Osteocyte (in vitro differentiated cells): ENCODE data around the gene SLC17A6. TPM values are rescaled to one million over a fixed set of nuclear protein-coding genes. Genes with fewer than 3 reads are reported as not detected.

Experiments
- DNase-seq: peaks from one replicate; pipeline ENCODE4 v3.0.0; 2021; ENCODE audit warnings: mixed read lengths; ENCODE audit not compliant: unreplicated experiment; ENCODE audit errors: extremely low spot score
- H3K27ac Mint-ChIP-seq: one replicate; pipeline ENCODE4 v1.8.0; 2021; ENCODE audit warnings: mild to moderate bottlenecking, mixed read lengths; ENCODE audit not compliant: unreplicated experiment
- H3K27me3 Mint-ChIP-seq: one replicate; pipeline ENCODE4 v1.8.0; 2021; ENCODE audit warnings: mixed read lengths; ENCODE audit not compliant: unreplicated experiment
- H3K36me3 Mint-ChIP-seq: one replicate; pipeline ENCODE4 v1.8.0; 2021; ENCODE audit warnings: mixed read lengths; ENCODE audit not compliant: unreplicated experiment
- H3K4me1 Mint-ChIP-seq: one replicate; pipeline ENCODE4 v1.8.0; 2021; ENCODE audit warnings: mixed read lengths; ENCODE audit not compliant: unreplicated experiment
- H3K4me3 Mint-ChIP-seq: one replicate; pipeline ENCODE4 v1.8.0; 2021; ENCODE audit warnings: mild to moderate bottlenecking, moderate library complexity, mixed read lengths; ENCODE audit not compliant: unreplicated experiment
- H3K9me3 Mint-ChIP-seq: one replicate; pipeline ENCODE4 v1.8.0; 2021; ENCODE audit warnings: mixed read lengths; ENCODE audit not compliant: unreplicated experiment
- CTCF ChIP-seq: fragments of 200-600 bp; sonication (generic); IDR thresholded peaks from 2 replicates; pipeline ENCODE4 v1.5.0; 2021; ENCODE audit warnings: antibody characterized with exemption, mild to moderate bottlenecking, moderate library complexity
- total RNA-seq: library from RNA; stranded (reverse); gene quantifications from 2 replicates; pipeline ENCODE4 v1.2.1, GENCODE V29; 2021

SLC17A6 gene
- total RNA-seq, 1 donor from 2014 or later: not detected

- H3K27me3 Mint-ChIP-seq: peaks cover 54% of the 10 kb centered on the region
- H3K4me1 Mint-ChIP-seq: no peaks in the 10 kb centered on the region
- no peak for DNase-seq
- H3K9me3 Mint-ChIP-seq: peaks cover 7% of the 10 kb centered on the region
- no peak for TF ChIP-seq CTCF
- no peaks in the 10 kb centered on the region for H3K36me3 Mint-ChIP-seq
- H3K27ac Mint-ChIP-seq: no peak overlapping the region
- H3K4me3 Mint-ChIP-seq: no peak overlapping the region
These were observed 4.2 kb downstream of the SLC17A6 start for GRCh38 chr11:22342211-22343031.

GRCh38 chr11:22343032-22343324 lies 4.8 kb downstream of the SLC17A6 start:
- Mint-ChIP-seq H3K9me3 (peaks cover 6% of the 10 kb centered on the region), H3K27ac (no peak overlapping the region), H3K27me3 (peaks cover 48% of the 10 kb centered on the region), H3K4me3 (no peak overlapping the region), H3K36me3 (no peaks in the 10 kb centered on the region), H3K4me1 (no peaks in the 10 kb centered on the region)
- no peak for TF ChIP-seq CTCF
- no peak for DNase-seq

- no peaks in the 10 kb centered on the region for H3K36me3 Mint-ChIP-seq
These were observed 5.3 kb downstream of the SLC17A6 start for GRCh38 chr11:22343371-22344032.

GRCh38 chr11:22344081-22344480 lies 5.9 kb downstream of the SLC17A6 start:
- no peak for DNase-seq
- Mint-ChIP-seq H3K4me1 (no peaks in the 10 kb centered on the region), H3K9me3 (peaks cover 6% of the 10 kb centered on the region), H3K4me3 (no peak overlapping the region), H3K36me3 (no peaks in the 10 kb centered on the region), H3K27ac (no peak overlapping the region), H3K27me3 (peaks cover 41% of the 10 kb centered on the region)
- no peak for TF ChIP-seq CTCF

More at GRCh38 chr11:22343371-22344032, 5.3 kb downstream of the SLC17A6 start:
- peaks cover 43% of the 10 kb centered on the region for H3K27me3 Mint-ChIP-seq
- H3K4me1 Mint-ChIP-seq: no peaks in the 10 kb centered on the region
- no peak overlapping the region for H3K27ac Mint-ChIP-seq
- no peak overlapping the region for H3K4me3 Mint-ChIP-seq
- peaks cover 6% of the 10 kb centered on the region for H3K9me3 Mint-ChIP-seq
- no peak for DNase-seq
- TF ChIP-seq CTCF: no peak

- peaks cover 26% of the 10 kb centered on the region for H3K27me3 Mint-ChIP-seq
- no peaks in the 10 kb centered on the region for H3K4me1 Mint-ChIP-seq
- H3K27ac Mint-ChIP-seq: no peak overlapping the region
- H3K9me3 Mint-ChIP-seq: no peaks in the 10 kb centered on the region
- no peak overlapping the region for H3K4me3 Mint-ChIP-seq
- TF ChIP-seq CTCF: no peak
- H3K36me3 Mint-ChIP-seq: no peaks in the 10 kb centered on the region
- no peak for DNase-seq
These were observed 8.1 kb downstream of the SLC17A6 start for GRCh38 chr11:22346282-22346681.
